DND-41 (cell line): ENCODE data around the gene STK11IP.

ENCODE experiments used
- ATAC-seq: fragments of 200-7000 bp; cut with Tn5 transposase; 3 replicates; pipeline ENCODE4 v1.9.1; 2021; ENCODE audit warnings: low read depth; ENCODE audit not compliant: insufficient read depth
- DNase-seq: peaks from one replicate; pipeline ENCODE4 v3.0.0-alpha.2; 2020
- H2AFZ ChIP-seq: 2 replicates; pipeline ENCODE4 v1.6.0; 2012; ENCODE audit warnings: low read depth, low read length
- H3K27ac ChIP-seq: 2 replicates; pipeline ENCODE4 v1.5.1; 2012; ENCODE audit warnings: low read length, inconsistent platforms
- H3K27me3 ChIP-seq: fragments of 200-600 bp; sonication (generic); 2 replicates; pipeline ENCODE4 v1.6.0; 2012; ENCODE audit warnings: low read length, mild to moderate bottlenecking, inconsistent platforms; ENCODE audit not compliant: insufficient read depth, poor library complexity
- H3K36me3 ChIP-seq: 2 replicates; pipeline ENCODE4 v1.5.1; 2012; ENCODE audit warnings: low read length, inconsistent platforms; ENCODE audit not compliant: insufficient read depth
- H3K4me1 ChIP-seq: 2 replicates; pipeline ENCODE4 v1.5.1; 2012; ENCODE audit warnings: mild to moderate bottlenecking, low read length; ENCODE audit not compliant: insufficient read depth
- H3K4me2 ChIP-seq: 2 replicates; pipeline ENCODE4 v1.6.0; 2012; ENCODE audit warnings: mild to moderate bottlenecking, moderate library complexity, low read length, inconsistent platforms; ENCODE audit not compliant: insufficient read depth
- H3K4me3 ChIP-seq, 2 experiments: fragments of 200-600 bp in 1 of 2; shearing (Covaris generic) in 1 of 2; 2 replicates each; pipeline ENCODE4 v1.5.1; 2012 to 2016; ENCODE audit warnings: inconsistent platforms in 2 of 2, low read length in 2 of 2, mild to moderate bottlenecking in 2 of 2, low read depth in 1 of 2, moderate library complexity in 1 of 2
- H3K79me2 ChIP-seq: 2 replicates; pipeline ENCODE4 v1.6.0; 2012; ENCODE audit warnings: low read length, inconsistent platforms; ENCODE audit not compliant: insufficient read depth
- H3K9ac ChIP-seq: 2 replicates; pipeline ENCODE4 v1.6.0; 2012; ENCODE audit warnings: low read depth, mild to moderate bottlenecking, inconsistent platforms, low read length, moderate library complexity
- H3K9me3 ChIP-seq: 2 replicates; pipeline ENCODE4 v1.5.1; 2012; ENCODE audit warnings: low read length, moderate library complexity, mild to moderate bottlenecking, inconsistent platforms; ENCODE audit not compliant: insufficient read depth, severe bottlenecking
- H4K20me1 ChIP-seq: 2 replicates; pipeline ENCODE4 v1.6.0; 2012; ENCODE audit warnings: low read length; ENCODE audit not compliant: insufficient read depth
- EZH2 ChIP-seq: IDR thresholded peaks from 3 replicates; pipeline ENCODE4 v1.6.1; 2012; ENCODE audit warnings: borderline replicate concordance, low read depth, mild to moderate bottlenecking, moderate library complexity, low read length, inconsistent platforms; ENCODE audit not compliant: severe bottlenecking
- TF ChIP-seq, protein P1 (sequence below): IDR thresholded peaks from 2 replicates; pipeline ENCODE4 v1.5.1; 2012; ENCODE audit warnings: borderline replicate concordance, low read length, moderate library complexity, mild to moderate bottlenecking; ENCODE audit not compliant: poor library complexity, severe bottlenecking; ENCODE audit errors: extremely low read depth

Gene STK11IP

DNA sequence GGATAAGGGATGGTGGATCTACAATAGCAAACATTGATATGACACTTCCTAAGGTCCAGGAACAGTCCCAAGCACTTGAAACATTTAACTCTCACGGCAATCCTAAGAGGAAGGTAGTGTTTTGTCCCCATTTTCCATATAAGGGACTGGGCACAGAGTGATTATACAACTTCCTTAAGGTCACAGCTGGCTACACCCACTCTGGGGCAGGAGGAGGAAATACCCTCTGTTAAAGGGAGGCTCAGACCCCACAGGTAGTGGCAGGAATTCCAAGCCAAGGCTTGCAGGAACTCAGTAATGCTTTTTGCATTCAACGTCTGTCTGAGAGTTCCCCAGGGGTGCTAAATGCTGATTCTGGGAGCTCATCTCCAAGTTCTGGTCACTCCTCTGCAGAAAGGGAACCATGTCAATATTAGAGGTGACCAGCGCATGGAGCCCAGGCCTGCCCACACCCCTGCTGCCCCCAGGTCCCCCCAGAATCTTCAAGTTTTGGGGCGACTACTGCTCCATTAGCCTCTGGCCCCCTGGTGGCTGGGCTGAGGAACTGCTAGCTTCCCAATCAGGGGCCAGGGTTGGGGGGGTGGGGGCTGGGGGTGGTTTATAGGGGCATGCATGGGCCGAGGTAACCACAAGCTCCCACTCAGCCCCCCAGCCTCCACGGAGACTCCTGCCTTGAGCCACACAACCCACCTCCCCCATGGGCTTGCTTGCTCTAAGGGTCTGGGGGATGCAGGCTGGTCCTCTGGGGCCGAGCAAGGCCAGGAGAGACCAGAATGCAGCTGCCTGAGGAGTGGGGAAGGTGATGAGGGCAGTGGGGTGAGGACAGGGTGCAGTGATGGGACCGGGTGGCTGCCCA, 37.4 kb upstream of the STK11IP start:
- Histone ChIP-seq H3K4me3 (no peak overlapping the region), H3K9me3 (no peaks in the 10 kb centered on the region), H3K36me3 (no peaks in the 10 kb centered on the region), H3K27ac (no peak overlapping the region), H3K79me2 (no peaks in the 10 kb centered on the region), H2AFZ (no peak overlapping the region), H3K27me3 (no peaks in the 10 kb centered on the region), H3K4me1 (no peaks in the 10 kb centered on the region), H3K4me2 (no peak overlapping the region), H3K9ac (no peak overlapping the region), H4K20me1 (no peaks in the 10 kb centered on the region; the same call in 1 of the 2 replicates)
- TF ChIP-seq, protein P1, sequence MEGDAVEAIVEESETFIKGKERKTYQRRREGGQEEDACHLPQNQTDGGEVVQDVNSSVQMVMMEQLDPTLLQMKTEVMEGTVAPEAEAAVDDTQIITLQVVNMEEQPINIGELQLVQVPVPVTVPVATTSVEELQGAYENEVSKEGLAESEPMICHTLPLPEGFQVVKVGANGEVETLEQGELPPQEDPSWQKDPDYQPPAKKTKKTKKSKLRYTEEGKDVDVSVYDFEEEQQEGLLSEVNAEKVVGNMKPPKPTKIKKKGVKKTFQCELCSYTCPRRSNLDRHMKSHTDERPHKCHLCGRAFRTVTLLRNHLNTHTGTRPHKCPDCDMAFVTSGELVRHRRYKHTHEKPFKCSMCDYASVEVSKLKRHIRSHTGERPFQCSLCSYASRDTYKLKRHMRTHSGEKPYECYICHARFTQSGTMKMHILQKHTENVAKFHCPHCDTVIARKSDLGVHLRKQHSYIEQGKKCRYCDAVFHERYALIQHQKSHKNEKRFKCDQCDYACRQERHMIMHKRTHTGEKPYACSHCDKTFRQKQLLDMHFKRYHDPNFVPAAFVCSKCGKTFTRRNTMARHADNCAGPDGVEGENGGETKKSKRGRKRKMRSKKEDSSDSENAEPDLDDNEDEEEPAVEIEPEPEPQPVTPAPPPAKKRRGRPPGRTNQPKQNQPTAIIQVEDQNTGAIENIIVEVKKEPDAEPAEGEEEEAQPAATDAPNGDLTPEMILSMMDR: peak; percentile 63
- no peak for TF ChIP-seq EZH2
- ATAC-seq (peak; percentile 60), DNase-seq (no peak)

DNA sequence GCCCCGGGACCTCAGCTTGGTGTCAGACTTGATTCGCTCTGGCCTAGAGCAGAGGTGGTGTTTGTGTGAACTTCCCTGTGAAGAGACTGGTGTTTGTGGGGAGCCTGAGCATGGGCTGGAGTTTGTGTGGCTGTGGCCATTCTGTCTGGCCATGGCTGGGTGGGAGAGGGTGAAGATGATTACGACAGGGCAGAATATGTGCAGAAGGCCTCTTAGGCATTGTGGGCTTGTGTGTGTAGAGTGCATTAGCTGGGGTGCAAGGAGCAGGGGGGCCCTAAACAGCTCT, 36.8 kb upstream of the STK11IP start:
- H3K27me3 ChIP-seq: no peaks in the 10 kb centered on the region
- TF ChIP-seq EZH2: no peak
- TF ChIP-seq, protein P1: no peak
- H3K36me3 ChIP-seq: no peaks in the 10 kb centered on the region
- H3K4me2 ChIP-seq: no peak overlapping the region
- no peaks in the 10 kb centered on the region for H3K9me3 ChIP-seq
- ATAC-seq (0 out of 3 replicates have a peak, but pooled peaks have one; percentile 13), DNase-seq (no peak)
- no peak overlapping the region for H3K4me3 ChIP-seq
- no peaks in the 10 kb centered on the region; the same call in 1 of the 2 replicates for H4K20me1 ChIP-seq
- H3K4me1 ChIP-seq: no peaks in the 10 kb centered on the region
- no peak overlapping the region for H3K27ac ChIP-seq
- no peak overlapping the region for H2AFZ ChIP-seq
- H3K79me2 ChIP-seq: no peaks in the 10 kb centered on the region
- H3K9ac ChIP-seq: no peak overlapping the region

- Histone ChIP-seq H3K27me3 (no peaks in the 10 kb centered on the region), H2AFZ (no peak overlapping the region), H3K9me3 (no peaks in the 10 kb centered on the region), H3K4me2 (no peak overlapping the region), H3K79me2 (no peaks in the 10 kb centered on the region), H3K36me3 (no peaks in the 10 kb centered on the region), H4K20me1 (no peaks in the 10 kb centered on the region; the same call in 1 of the 2 replicates), H3K4me3 (no peak overlapping the region), H3K9ac (no peak overlapping the region), H3K27ac (no peak overlapping the region), H3K4me1 (no peaks in the 10 kb centered on the region)
- TF ChIP-seq, protein P1: no peak
- TF ChIP-seq EZH2: no peak
- no peak for DNase-seq
- peak; percentile 21; the same call in 1 of the 3 replicates for ATAC-seq
Observed at GRCh38 chr2:219561179-219562048, 36.2 kb upstream of the STK11IP start.
